Measurements from ENCODE around the gene MAPK1.

DNA sequence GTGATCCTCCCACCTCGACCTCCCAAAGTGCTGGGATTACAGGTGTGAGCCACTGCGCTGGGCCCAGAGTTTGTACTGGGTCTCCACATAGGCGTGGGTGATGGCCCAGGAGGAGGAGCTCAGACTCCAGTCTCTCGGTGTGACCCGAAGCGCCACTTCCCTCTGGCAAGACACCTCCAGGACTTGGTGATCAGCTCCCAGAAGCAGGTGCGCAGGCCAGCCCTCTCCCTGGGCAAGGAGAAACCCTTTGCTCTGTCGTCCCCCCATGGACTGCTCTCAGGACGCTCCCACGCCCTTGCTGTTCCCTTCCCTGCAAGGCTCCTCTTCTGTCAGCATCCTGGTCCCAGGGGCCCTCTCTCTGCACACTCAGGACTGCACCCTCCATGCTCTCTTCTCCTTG, 126.4 kb downstream of the MAPK1 start:
- TF ChIP-seq CTCF (tag by site-specific recombination; IDR thresholded peaks at IDR 0.05) = no peak
- no peak for TF ChIP-seq ZBTB17 (tag by site-specific recombination; IDR thresholded peaks at IDR 0.05)
- TF ChIP-seq SP2 (tag by site-specific recombination; IDR thresholded peaks at IDR 0.05) = no peak
- no peak for TF ChIP-seq YY1 (tag by site-specific recombination; IDR thresholded peaks at IDR 0.05)
- TF ChIP-seq ZNF549 (tag by site-specific recombination; IDR thresholded peaks at IDR 0.05) = no peak
- TF ChIP-seq ZNF785 (tag by site-specific recombination; IDR thresholded peaks at IDR 0.05) = no peak
- TF ChIP-seq, protein P1, sequence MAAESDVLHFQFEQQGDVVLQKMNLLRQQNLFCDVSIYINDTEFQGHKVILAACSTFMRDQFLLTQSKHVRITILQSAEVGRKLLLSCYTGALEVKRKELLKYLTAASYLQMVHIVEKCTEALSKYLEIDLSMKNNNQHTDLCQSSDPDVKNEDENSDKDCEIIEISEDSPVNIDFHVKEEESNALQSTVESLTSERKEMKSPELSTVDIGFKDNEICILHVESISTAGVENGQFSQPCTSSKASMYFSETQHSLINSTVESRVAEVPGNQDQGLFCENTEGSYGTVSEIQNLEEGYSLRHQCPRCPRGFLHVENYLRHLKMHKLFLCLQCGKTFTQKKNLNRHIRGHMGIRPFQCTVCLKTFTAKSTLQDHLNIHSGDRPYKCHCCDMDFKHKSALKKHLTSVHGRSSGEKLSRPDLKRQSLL (tag by site-specific recombination; IDR thresholded peaks at IDR 0.05) = no peak
- TF ChIP-seq ZNF664 (tag by site-specific recombination; IDR thresholded peaks at IDR 0.05) = no peak
- no peak for TF ChIP-seq ZNF274 (IDR thresholded peaks at IDR 0.05; ENCODE audit: low read length)
- no peak for TF ChIP-seq ZNF274 (tag by site-specific recombination; IDR thresholded peaks at IDR 0.05; ENCODE audit: borderline replicate concordance)
- no peak for TF ChIP-seq ZNF404 (tag by site-specific recombination; IDR thresholded peaks at IDR 0.05)
- TF ChIP-seq ZNF37A (tag by site-specific recombination; IDR thresholded peaks at IDR 0.05) = no peak
- TF ChIP-seq KLF10 (tag by site-specific recombination; IDR thresholded peaks at IDR 0.05) = no peak

Measured in HEK293 (cell line).